Uterus (tissue), 2 donors: ENCODE measurements around the gene PRUNE2.

ENCODE experiments used
- POLR2A ChIP-seq, 2 donors: fragments of 450-650 bp; IDR thresholded peaks; one replicate each; pipeline ENCODE4 v1.6.1; 2016; ENCODE audit warnings: antibody characterized with exemption in 2 of 2, mild to moderate bottlenecking in 1 of 2, moderate library complexity in 1 of 2
- TF ChIP-seq, protein P1 (sequence below), 4 experiments: fragments of 200-600 bp in 2 of 4; fragments of 450-650 bp in 2 of 4; sonication (generic) in 2 of 4; IDR thresholded peaks; one replicate each; pipeline ENCODE4 v1.5.1; 2016 to 2019; ENCODE audit warnings: antibody characterized with exemption in 4 of 4, mild to moderate bottlenecking in 2 of 4, moderate library complexity in 1 of 4

DNA sequence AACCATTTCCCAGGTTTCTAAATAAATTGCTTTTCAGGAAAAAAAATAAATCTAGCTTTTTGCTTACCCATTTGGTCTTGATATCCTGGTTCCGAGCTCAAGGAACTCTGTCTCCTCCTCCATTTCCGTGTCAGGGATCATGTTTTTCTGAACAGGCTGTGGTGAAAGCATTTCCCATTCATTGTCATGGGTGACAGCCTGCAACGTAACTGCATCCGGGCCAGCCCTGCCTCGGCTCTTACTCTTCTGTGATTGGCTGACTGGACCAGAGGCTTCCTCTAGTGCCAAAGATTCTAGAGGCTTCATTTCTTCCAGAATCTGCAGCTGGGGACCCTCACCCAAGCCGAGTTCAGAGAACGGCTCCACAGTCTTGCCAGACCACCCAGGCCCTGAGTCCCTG is 202.6 kb downstream of the PRUNE2 start:
- TF ChIP-seq, protein P1, sequence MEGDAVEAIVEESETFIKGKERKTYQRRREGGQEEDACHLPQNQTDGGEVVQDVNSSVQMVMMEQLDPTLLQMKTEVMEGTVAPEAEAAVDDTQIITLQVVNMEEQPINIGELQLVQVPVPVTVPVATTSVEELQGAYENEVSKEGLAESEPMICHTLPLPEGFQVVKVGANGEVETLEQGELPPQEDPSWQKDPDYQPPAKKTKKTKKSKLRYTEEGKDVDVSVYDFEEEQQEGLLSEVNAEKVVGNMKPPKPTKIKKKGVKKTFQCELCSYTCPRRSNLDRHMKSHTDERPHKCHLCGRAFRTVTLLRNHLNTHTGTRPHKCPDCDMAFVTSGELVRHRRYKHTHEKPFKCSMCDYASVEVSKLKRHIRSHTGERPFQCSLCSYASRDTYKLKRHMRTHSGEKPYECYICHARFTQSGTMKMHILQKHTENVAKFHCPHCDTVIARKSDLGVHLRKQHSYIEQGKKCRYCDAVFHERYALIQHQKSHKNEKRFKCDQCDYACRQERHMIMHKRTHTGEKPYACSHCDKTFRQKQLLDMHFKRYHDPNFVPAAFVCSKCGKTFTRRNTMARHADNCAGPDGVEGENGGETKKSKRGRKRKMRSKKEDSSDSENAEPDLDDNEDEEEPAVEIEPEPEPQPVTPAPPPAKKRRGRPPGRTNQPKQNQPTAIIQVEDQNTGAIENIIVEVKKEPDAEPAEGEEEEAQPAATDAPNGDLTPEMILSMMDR (IDR thresholded peaks at IDR 0.05) = no peak
- TF ChIP-seq POLR2A (IDR thresholded peaks at IDR 0.05) = no peak
